Neural progenitor cell (in vitro differentiated cells): ENCODE results near the gene CACNA1C.

Experiments
- CTCF ChIP-seq: fragments of 200-600 bp; sonication (generic); IDR thresholded peaks from 2 replicates; pipeline ENCODE4 v1.5.1; 2017; ENCODE audit warnings: antibody characterized with exemption, mild to moderate bottlenecking
- EZH2 ChIP-seq: fragments of 200-600 bp; sonication (generic); IDR thresholded peaks from 2 replicates; pipeline ENCODE4 v1.6.1; 2017; ENCODE audit warnings: antibody characterized with exemption, mild to moderate bottlenecking, moderate library complexity

GRCh38 chr12:2290091-2290490 is 237.3 kb downstream of the CACNA1C start:
- TF ChIP-seq CTCF = no peak
- no peak for TF ChIP-seq EZH2
